GM23338 (cell line): ENCODE results near the gene STK32C. TPM values are rescaled to one million over a fixed set of nuclear protein-coding genes. Genes with fewer than 3 reads are reported as not detected.

Experiments
- EZH2 ChIP-seq: fragments of 200-600 bp; sonication (generic); IDR thresholded peaks from one replicate; pipeline ENCODE4 v1.8.0; 2017; ENCODE audit warnings: antibody characterized with exemption, mild to moderate bottlenecking, low read depth; ENCODE audit not compliant: unreplicated experiment
- EZH2phosphoT487 ChIP-seq: fragments of 200-600 bp; sonication (generic); IDR thresholded peaks from one replicate; pipeline ENCODE4 v1.8.1; 2018; ENCODE audit warnings: antibody characterized with exemption; ENCODE audit not compliant: unreplicated experiment
- JUNB ChIP-seq: IDR thresholded peaks from one replicate; pipeline ENCODE4 v1.6.1; 2016; ENCODE audit warnings: antibody characterized with exemption; ENCODE audit not compliant: unreplicated experiment
- NANOG ChIP-seq: IDR thresholded peaks from 2 replicates; pipeline ENCODE4 v1.6.1; 2016; ENCODE audit warnings: antibody characterized with exemption, borderline replicate concordance
- POLR2AphosphoS5 ChIP-seq: IDR thresholded peaks from 2 replicates; pipeline ENCODE4 v1.6.1; 2016; ENCODE audit warnings: antibody characterized with exemption, low read depth
- polyA plus RNA-seq: library from polyadenylated mRNA; unstranded; fragments of >200 nt; fragmentation: Nextera tagmentation; extraction: Ambion mirVana; gene quantifications from 2 replicates; pipeline ENCODE4 v1.2.1, GENCODE V29; 2016
- total RNA-seq: library from RNA; depleted of rRNA; stranded (reverse); fragments of >200 nt; shearing (Covaris generic); gene quantifications from 2 replicates; pipeline ENCODE4 v1.2.3, GENCODE V29; 2014
- TF ChIP-seq, protein P1 (sequence below): fragments of 250-450 bp; sonication (Bioruptor Pico); IDR thresholded peaks from 2 replicates; pipeline ENCODE4 v1.5.0; 2020; ENCODE audit warnings: mild to moderate bottlenecking, moderate library complexity
- TF ChIP-seq, protein P2 (sequence below), 2 experiments: fragments of 200-600 bp in 1 of 2; sonication (generic) in 1 of 2; conservative IDR thresholded peaks; 2 replicates each; pipeline versions ENCODE4 v1.5.1 to v1.6.1; 2016 to 2017; ENCODE audit warnings: antibody characterized with exemption in 2 of 2, low read depth in 2 of 2, mild to moderate bottlenecking in 2 of 2, moderate library complexity in 1 of 2
- TF ChIP-seq, protein P3 (sequence below): IDR thresholded peaks from 2 replicates; pipeline ENCODE4 v1.6.1; 2016; ENCODE audit warnings: antibody characterized with exemption

Gene STK32C
- total and polyA plus RNA-seq, 2 experiments from 2014 or later: 10.2 to 20.5 TPM

DNA sequence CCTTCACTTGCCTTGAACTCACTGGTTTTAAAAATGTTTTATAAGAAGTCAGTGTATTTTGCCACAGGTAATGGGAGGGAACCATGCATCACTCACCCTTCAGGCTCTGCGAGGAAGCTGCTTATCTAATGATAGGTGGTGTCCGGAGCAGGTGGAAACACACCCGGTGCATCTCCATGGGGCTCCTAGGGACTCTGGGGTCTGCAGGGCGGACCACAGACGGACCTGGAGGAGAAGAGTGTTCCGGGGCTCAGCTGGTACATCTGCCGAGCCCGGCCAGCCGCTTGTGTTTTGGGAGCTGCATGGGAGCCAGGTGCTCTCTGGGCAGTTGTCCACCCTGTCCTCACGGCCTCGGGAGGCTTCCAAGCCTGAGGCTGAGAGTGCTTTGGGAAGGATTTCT is 31.5 kb upstream of the STK32C start (continued):
- TF ChIP-seq, protein P1, sequence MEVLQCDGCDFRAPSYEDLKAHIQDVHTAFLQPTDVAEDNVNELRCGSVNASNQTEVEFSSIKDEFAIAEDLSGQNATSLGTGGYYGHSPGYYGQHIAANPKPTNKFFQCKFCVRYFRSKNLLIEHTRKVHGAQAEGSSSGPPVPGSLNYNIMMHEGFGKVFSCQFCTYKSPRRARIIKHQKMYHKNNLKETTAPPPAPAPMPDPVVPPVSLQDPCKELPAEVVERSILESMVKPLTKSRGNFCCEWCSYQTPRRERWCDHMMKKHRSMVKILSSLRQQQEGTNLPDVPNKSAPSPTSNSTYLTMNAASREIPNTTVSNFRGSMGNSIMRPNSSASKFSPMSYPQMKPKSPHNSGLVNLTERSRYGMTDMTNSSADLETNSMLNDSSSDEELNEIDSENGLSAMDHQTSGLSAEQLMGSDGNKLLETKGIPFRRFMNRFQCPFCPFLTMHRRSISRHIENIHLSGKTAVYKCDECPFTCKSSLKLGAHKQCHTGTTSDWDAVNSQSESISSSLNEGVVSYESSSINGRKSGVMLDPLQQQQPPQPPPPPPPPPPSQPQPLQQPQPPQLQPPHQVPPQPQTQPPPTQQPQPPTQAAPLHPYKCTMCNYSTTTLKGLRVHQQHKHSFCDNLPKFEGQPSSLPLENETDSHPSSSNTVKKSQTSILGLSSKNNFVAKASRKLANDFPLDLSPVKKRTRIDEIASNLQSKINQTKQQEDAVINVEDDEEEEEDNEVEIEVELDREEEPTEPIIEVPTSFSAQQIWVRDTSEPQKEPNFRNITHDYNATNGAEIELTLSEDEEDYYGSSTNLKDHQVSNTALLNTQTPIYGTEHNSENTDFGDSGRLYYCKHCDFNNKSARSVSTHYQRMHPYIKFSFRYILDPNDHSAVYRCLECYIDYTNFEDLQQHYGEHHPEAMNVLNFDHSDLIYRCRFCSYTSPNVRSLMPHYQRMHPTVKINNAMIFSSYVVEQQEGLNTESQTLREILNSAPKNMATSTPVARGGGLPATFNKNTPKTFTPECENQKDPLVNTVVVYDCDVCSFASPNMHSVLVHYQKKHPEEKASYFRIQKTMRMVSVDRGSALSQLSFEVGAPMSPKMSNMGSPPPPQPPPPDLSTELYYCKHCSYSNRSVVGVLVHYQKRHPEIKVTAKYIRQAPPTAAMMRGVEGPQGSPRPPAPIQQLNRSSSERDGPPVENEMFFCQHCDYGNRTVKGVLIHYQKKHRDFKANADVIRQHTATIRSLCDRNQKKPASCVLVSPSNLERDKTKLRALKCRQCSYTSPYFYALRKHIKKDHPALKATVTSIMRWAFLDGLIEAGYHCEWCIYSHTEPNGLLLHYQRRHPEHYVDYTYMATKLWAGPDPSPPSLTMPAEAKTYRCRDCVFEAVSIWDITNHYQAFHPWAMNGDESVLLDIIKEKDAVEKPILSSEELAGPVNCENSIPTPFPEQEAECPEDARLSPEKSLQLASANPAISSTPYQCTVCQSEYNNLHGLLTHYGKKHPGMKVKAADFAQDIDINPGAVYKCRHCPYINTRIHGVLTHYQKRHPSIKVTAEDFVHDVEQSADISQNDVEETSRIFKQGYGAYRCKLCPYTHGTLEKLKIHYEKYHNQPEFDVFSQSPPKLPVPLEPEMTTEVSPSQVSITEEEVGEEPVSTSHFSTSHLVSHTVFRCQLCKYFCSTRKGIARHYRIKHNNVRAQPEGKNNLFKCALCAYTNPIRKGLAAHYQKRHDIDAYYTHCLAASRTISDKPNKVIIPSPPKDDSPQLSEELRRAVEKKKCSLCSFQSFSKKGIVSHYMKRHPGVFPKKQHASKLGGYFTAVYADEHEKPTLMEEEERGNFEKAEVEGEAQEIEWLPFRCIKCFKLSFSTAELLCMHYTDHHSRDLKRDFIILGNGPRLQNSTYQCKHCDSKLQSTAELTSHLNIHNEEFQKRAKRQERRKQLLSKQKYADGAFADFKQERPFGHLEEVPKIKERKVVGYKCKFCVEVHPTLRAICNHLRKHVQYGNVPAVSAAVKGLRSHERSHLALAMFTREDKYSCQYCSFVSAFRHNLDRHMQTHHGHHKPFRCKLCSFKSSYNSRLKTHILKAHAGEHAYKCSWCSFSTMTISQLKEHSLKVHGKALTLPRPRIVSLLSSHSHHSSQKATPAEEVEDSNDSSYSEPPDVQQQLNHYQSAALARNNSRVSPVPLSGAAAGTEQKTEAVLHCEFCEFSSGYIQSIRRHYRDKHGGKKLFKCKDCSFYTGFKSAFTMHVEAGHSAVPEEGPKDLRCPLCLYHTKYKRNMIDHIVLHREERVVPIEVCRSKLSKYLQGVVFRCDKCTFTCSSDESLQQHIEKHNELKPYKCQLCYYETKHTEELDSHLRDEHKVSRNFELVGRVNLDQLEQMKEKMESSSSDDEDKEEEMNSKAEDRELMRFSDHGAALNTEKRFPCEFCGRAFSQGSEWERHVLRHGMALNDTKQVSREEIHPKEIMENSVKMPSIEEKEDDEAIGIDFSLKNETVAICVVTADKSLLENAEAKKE (CRISPR knock-in tag): no peak
- no peak for TF ChIP-seq EZH2
- TF ChIP-seq, protein P2, sequence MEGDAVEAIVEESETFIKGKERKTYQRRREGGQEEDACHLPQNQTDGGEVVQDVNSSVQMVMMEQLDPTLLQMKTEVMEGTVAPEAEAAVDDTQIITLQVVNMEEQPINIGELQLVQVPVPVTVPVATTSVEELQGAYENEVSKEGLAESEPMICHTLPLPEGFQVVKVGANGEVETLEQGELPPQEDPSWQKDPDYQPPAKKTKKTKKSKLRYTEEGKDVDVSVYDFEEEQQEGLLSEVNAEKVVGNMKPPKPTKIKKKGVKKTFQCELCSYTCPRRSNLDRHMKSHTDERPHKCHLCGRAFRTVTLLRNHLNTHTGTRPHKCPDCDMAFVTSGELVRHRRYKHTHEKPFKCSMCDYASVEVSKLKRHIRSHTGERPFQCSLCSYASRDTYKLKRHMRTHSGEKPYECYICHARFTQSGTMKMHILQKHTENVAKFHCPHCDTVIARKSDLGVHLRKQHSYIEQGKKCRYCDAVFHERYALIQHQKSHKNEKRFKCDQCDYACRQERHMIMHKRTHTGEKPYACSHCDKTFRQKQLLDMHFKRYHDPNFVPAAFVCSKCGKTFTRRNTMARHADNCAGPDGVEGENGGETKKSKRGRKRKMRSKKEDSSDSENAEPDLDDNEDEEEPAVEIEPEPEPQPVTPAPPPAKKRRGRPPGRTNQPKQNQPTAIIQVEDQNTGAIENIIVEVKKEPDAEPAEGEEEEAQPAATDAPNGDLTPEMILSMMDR (conservative IDR thresholded peaks at IDR 0.05; ENCODE audit: low read depth in 2 of 2): no peak
- no peak for TF ChIP-seq NANOG
- TF ChIP-seq EZH2phosphoT487: no peak
- TF ChIP-seq, protein P3, sequence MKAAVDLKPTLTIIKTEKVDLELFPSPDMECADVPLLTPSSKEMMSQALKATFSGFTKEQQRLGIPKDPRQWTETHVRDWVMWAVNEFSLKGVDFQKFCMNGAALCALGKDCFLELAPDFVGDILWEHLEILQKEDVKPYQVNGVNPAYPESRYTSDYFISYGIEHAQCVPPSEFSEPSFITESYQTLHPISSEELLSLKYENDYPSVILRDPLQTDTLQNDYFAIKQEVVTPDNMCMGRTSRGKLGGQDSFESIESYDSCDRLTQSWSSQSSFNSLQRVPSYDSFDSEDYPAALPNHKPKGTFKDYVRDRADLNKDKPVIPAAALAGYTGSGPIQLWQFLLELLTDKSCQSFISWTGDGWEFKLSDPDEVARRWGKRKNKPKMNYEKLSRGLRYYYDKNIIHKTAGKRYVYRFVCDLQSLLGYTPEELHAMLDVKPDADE: no peak
- no peak for TF ChIP-seq POLR2AphosphoS5
- TF ChIP-seq JUNB: no peak
